Activated CD4-positive, alpha-beta T cell treated with anti-CD3 and anti-CD28 coated beads, Interleukin-2, amount 50 U/mL, for 1 hour (primary cell): ENCODE measurements around the gene WTAP.
"Not testable (repeated sequence)": the region's sequence is repeated elsewhere in the genome, so short reads cannot be mapped to it uniquely, and the experiment has no call there.

Source experiments
- DNase-seq: peaks from one replicate; pipeline ENCODE4 v3.0.0-alpha.2; 2020

Gene WTAP

GRCh38 chr6:159729598-159730331, 2.5 kb downstream of the WTAP start:
- no peak for DNase-seq

GRCh38 chr6:159730332-159730676, 3.0 kb downstream of the WTAP start:
- DNase-seq, result no peak

- DNase-seq, result not testable (repeated sequence)
Observed at GRCh38 chr6:159732550-159732949, 5.2 kb downstream of the WTAP start.

- DNase-seq, result not testable (repeated sequence)
Observed at GRCh38 chr6:159733395-159733794, 6.1 kb downstream of the WTAP start.

- no peak for DNase-seq
Observed at GRCh38 chr6:159736908-159737307, 9.6 kb downstream of the WTAP start.

GRCh38 chr6:159739341-159739740, 12.0 kb downstream of the WTAP start:
- no peak for DNase-seq

- DNase-seq, result no peak
Observed at GRCh38 chr6:159742165-159742564, 14.9 kb downstream of the WTAP start.

GRCh38 chr6:159745081-159745480, 17.8 kb downstream of the WTAP start:
- no peak for DNase-seq

- DNase-seq, result no peak
Observed at GRCh38 chr6:159746759-159747158, 19.5 kb downstream of the WTAP start.

- DNase-seq, result not testable (repeated sequence)
Observed at GRCh38 chr6:159748127-159748526, 20.8 kb downstream of the WTAP start.

- no peak for DNase-seq
Observed at GRCh38 chr6:159751448-159751847, 24.1 kb downstream of the WTAP start.

GRCh38 chr6:159753081-159753872, 26.0 kb downstream of the WTAP start:
- DNase-seq, result no peak

GRCh38 chr6:159754401-159754800, 27.1 kb downstream of the WTAP start:
- DNase-seq, result no peak

GRCh38 chr6:159754959-159755914, 27.9 kb downstream of the WTAP start:
- no peak for DNase-seq

GRCh38 chr6:159756508-159756907, 29.2 kb downstream of the WTAP start:
- DNase-seq, result no peak

- no peak for DNase-seq
Observed at GRCh38 chr6:159758031-159759001, 31.0 kb downstream of the WTAP start.

- no peak for DNase-seq
Observed at GRCh38 chr6:159759645-159760044, 32.3 kb downstream of the WTAP start.

GRCh38 chr6:159760602-159761057, 33.3 kb downstream of the WTAP start:
- DNase-seq, result no peak

- DNase-seq, result no peak
Observed at GRCh38 chr6:159761129-159761872, 34.0 kb downstream of the WTAP start.

- DNase-seq, result peak; percentile 88
Observed at GRCh38 chr6:159761873-159762680, 34.8 kb downstream of the WTAP start, which contains the start of gene ACAT2. TSS of gene ACAT2 (plus strand) at chr6:159762045. CDS start at chr6:159762088, 43 bp downstream.
